GM12873 (cell line): Measurements from ENCODE around the gene GTF3C2.

Source experiments
- TF ChIP-seq, protein P1 (sequence below): IDR thresholded peaks from 2 replicates; pipeline ENCODE4 v1.5.1; 2012; ENCODE audit warnings: low read depth, mild to moderate bottlenecking, moderate library complexity, low read length, control low read depth; ENCODE audit not compliant: insufficient read depth; ENCODE audit errors: missing control alignments

The GTF3C2 gene, protein sequence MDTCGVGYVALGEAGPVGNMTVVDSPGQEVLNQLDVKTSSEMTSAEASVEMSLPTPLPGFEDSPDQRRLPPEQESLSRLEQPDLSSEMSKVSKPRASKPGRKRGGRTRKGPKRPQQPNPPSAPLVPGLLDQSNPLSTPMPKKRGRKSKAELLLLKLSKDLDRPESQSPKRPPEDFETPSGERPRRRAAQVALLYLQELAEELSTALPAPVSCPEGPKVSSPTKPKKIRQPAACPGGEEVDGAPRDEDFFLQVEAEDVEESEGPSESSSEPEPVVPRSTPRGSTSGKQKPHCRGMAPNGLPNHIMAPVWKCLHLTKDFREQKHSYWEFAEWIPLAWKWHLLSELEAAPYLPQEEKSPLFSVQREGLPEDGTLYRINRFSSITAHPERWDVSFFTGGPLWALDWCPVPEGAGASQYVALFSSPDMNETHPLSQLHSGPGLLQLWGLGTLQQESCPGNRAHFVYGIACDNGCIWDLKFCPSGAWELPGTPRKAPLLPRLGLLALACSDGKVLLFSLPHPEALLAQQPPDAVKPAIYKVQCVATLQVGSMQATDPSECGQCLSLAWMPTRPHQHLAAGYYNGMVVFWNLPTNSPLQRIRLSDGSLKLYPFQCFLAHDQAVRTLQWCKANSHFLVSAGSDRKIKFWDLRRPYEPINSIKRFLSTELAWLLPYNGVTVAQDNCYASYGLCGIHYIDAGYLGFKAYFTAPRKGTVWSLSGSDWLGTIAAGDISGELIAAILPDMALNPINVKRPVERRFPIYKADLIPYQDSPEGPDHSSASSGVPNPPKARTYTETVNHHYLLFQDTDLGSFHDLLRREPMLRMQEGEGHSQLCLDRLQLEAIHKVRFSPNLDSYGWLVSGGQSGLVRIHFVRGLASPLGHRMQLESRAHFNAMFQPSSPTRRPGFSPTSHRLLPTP

DNA sequence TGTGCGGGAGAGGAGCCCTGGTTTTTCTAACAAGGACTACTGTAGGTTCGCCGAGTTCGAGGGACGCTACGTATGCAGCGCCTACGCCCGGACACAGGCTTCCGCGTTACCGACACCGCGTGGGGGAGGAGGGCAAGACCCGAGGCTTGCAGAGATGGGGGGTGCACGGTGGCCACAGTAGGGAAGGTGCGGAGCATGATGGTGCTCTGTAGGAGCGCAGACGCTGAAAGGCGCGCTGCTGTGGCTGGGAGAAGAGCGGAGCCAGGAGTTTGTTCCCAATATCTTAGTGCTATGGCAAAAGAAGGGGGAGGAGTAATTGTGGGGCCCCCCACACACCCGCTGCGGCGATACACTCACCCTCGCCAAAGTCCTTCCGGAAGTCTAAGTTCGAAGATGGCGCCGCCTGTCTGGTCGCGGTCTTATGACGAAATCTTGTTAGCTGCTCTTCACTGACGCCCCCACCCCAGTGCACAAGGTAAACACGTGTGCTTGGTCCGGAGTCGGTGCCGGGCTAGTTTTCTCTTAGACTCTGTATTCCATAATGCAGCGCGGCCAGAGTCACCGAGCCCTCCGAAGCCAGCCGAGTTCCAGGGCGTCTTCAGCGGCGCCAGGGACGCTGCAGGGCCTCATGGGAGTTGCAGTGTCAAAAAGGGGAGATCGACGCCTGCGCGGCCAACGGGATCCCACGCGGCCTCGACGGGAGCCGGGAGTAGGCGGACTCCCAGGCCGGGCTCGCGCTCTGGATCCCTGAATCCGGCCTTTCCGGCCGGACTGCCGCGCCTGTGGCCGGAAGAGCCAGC lies at the start of gene GTF3C2:
TSS of gene GTF3C2 (minus strand) at position 383 of the 800 bp plus-strand sequence. CDS start 13,210 bp downstream, outside the sequence.
- TF ChIP-seq, protein P1, sequence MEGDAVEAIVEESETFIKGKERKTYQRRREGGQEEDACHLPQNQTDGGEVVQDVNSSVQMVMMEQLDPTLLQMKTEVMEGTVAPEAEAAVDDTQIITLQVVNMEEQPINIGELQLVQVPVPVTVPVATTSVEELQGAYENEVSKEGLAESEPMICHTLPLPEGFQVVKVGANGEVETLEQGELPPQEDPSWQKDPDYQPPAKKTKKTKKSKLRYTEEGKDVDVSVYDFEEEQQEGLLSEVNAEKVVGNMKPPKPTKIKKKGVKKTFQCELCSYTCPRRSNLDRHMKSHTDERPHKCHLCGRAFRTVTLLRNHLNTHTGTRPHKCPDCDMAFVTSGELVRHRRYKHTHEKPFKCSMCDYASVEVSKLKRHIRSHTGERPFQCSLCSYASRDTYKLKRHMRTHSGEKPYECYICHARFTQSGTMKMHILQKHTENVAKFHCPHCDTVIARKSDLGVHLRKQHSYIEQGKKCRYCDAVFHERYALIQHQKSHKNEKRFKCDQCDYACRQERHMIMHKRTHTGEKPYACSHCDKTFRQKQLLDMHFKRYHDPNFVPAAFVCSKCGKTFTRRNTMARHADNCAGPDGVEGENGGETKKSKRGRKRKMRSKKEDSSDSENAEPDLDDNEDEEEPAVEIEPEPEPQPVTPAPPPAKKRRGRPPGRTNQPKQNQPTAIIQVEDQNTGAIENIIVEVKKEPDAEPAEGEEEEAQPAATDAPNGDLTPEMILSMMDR: no peak

DNA sequence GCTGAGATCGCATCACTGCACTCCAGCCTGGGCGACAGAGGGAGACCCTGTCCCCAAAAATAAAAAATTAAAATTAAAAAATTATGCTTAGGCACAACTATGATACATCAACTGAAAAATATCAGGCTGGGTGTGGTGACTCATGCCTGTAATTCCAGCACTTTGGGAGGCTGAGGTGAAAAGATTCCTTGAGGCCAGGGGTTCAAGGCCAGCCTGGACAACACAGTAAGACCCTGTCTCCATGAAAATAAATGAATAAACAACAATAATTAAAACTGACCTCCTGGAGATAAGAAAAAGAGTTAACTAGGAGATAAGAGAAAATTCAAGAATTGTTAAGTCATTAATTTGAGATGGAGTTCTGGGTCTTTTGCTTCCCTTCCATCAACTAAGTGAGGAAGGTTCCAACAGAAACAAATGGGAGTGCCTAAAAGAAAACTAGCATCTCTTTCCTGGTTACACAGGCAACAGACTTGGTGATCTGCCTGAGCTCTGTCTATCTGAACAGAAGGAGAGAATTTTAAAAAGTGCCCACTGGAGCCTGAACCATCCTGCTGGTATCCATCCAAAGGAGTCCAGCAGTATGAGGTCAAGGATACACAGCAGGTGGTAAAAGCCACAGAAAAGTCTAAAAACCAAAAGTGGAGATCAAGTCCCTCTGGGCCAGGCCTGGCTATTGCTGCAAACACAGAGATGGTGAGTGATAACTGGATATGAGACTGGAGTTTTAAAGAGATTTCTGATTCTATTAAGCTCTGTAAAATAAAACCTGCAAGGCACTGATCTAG lies 44.0 kb upstream of the GTF3C2 start:
- TF ChIP-seq, protein P1: no peak

GRCh38 chr2:27398962-27399361 lies 42.4 kb upstream of the GTF3C2 start:
- TF ChIP-seq, protein P1: no peak

DNA sequence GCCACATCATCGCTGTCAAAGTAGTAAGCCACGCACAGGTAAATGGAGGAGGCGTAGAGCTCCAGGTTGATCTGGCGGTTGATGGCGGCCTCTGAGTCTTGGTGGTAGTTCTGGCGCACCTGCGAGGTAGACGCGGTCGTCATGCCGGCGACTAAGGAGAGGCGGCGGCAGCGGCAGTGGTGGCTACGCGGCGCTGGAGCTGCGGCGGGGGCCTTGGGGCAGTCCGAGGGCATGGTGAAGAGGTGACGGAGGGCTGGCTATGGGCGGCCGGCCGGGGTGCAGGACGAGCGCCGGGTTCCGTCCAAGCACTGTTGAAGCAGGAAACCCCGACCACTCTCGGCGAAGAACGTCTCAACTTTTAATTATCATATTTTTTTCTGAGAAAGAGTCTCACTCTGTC lies 36.7 kb upstream of the GTF3C2 start:
- TF ChIP-seq, protein P1: no peak

DNA sequence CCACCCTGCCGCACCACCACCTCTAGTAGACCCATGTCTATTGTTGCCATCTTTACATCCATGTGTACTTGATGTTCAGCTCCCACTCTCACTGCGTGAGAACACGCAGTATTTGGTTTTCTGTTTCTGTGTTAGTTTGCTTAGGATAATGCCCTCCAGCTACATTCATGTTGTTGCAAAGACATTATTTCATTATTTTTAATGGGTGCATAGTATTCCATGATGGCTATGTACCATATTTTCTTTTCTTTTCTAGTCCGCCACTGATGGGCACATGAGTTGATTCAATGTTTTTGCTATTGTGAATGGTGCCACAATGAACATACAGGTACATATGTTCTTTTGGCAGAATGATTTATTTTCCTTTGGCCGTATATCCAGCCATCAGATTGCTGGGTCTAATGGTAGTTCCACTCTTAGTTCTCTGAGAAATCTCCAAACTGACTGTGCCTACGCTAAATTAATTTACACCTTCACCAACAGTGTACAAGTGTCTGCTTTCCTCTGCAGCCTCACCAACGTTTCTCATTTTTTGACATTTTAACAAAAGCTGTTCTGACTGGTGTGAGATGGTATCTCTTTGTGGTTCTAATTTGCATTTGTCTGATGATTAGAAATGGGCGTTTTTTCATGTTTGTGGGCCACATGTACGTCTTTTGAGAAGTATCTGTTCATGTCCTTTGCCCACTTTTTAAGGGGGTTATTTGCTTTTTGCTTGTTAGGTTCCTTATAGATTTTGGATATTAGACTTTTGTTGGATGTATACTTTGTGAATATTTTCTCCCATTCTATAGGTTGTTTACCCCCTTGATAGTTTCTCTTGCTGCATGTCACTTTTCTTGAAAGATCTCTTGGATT lies 34.5 kb upstream of the GTF3C2 start:
- TF ChIP-seq, protein P1: no peak

- TF ChIP-seq, protein P1: no peak
Measured at GRCh38 chr2:27381577-27382181, 25.1 kb upstream of the GTF3C2 start.
